Tibial nerve (tissue), 4 donors: ENCODE results near the gene EXOC6B. TPM values are rescaled to one million over a fixed set of nuclear protein-coding genes. Genes with fewer than 3 reads are reported as not detected.

ENCODE experiments used
- DNase-seq, 2 donors: peaks; one replicate each; pipeline ENCODE4 v3.0.0-alpha.2; 2019; ENCODE audit warnings: low spot score in 2 of 2
- H3K27ac ChIP-seq, 4 donors: fragments of 200-600 bp; sonication (generic) in 3 of 4; one replicate each; pipeline ENCODE4 v1.5.1; 2017 to 2019; ENCODE audit warnings: mild to moderate bottlenecking in 1 of 4
- H3K27me3 ChIP-seq, 2 donors: fragments of 200-600 bp; sonication (generic) in 1 of 2; one replicate each; pipeline versions ENCODE4 v1.5.1 to v1.6.0; 2017 to 2019
- H3K36me3 ChIP-seq, 3 donors: fragments of 200-600 bp; sonication (generic); one replicate each; pipeline ENCODE4 v1.5.1; 2018 to 2019
- H3K4me1 ChIP-seq, 4 donors: fragments of 200-600 bp; sonication (generic) in 3 of 4; one replicate each; pipeline ENCODE4 v1.5.1; 2017 to 2019
- H3K4me3 ChIP-seq, 4 donors: fragments of 200-600 bp; sonication (generic) in 3 of 4; one replicate each; pipeline ENCODE4 v1.5.1; 2017 to 2019; ENCODE audit warnings: mild to moderate bottlenecking in 1 of 4, moderate library complexity in 1 of 4
- H3K9me3 ChIP-seq, 4 donors: fragments of 200-600 bp; sonication (generic) in 3 of 4; one replicate each; pipeline ENCODE4 v1.5.1; 2017 to 2019
- CTCF ChIP-seq, 5 experiments: fragments of 200-600 bp in 3 of 5; fragments of 450-650 bp in 2 of 5; sonication (generic) in 3 of 5; IDR thresholded peaks; one replicate each; pipeline ENCODE4 v1.5.1; 2016 to 2019; ENCODE audit warnings: antibody characterized with exemption in 5 of 5, mild to moderate bottlenecking in 3 of 5, moderate library complexity in 2 of 5
- EP300 ChIP-seq, 2 donors: sonication (generic); formaldehyde crosslinking; IDR thresholded peaks; one replicate each; pipeline ENCODE4 v1.6.1; 2017; ENCODE audit warnings: antibody characterized with exemption in 2 of 2, mild to moderate bottlenecking in 1 of 2
- POLR2A ChIP-seq, 2 donors: fragments of 450-650 bp; IDR thresholded peaks; one replicate each; pipeline ENCODE4 v1.6.1; 2017; ENCODE audit warnings: antibody characterized with exemption in 2 of 2, mild to moderate bottlenecking in 2 of 2, moderate library complexity in 2 of 2
- WGBS, 2 donors: methylation state at CpG; one replicate each; pipeline ENCODE4 v1.1.5; 2018; 5-methylcytosine and 5-hydroxymethylcytosine counted together
- total RNA-seq, 4 donors: library from RNA; depleted of rRNA; stranded (reverse); fragments of >200 nt; gene quantifications; one replicate each; pipeline ENCODE4 v1.1.0, GENCODE V29; 2016

EXOC6B gene
- total RNA-seq, 4 donors from 2014 or later, result 22.1 to 41.1 (median 30.3) TPM

GRCh38 chr2:72527424-72527823 is 298.4 kb downstream of the EXOC6B start:
- peaks cover 0 to 7% (median 0%) of the 10 kb centered on the region in 4 donors for H3K4me1 ChIP-seq
- H3K27me3 ChIP-seq, result no peaks in the 10 kb centered on the region
- H3K36me3 ChIP-seq, result no peaks in the 10 kb centered on the region
- no peaks in the 10 kb centered on the region for H3K9me3 ChIP-seq
- DNase-seq, result no peak
- TF ChIP-seq CTCF (IDR thresholded peaks at IDR 0.05) (no peak), EP300 (IDR thresholded peaks at IDR 0.05) (no peak)
- H3K27ac ChIP-seq, result no peak overlapping the region
- WGBS, 2 donors, result 89 to 97% methylated on average over 1 of the region's 1 CpG
- no peak overlapping the region for H3K4me3 ChIP-seq

GRCh38 chr2:72526623-72527022 is 299.2 kb downstream of the EXOC6B start:
- H3K4me1 ChIP-seq, result peaks cover 0 to 1% (median 0%) of the 10 kb centered on the region in 4 donors
- DNase-seq, result no peak
- no peak for TF ChIP-seq POLR2A (IDR thresholded peaks at IDR 0.05)
- no peak for TF ChIP-seq CTCF (IDR thresholded peaks at IDR 0.05)
- TF ChIP-seq EP300 (IDR thresholded peaks at IDR 0.05), result no peak
- H3K27ac ChIP-seq, result no peak overlapping the region
- H3K4me3 ChIP-seq, result no peak overlapping the region
- no peaks in the 10 kb centered on the region for H3K9me3 ChIP-seq
- H3K27me3 ChIP-seq, result no peaks in the 10 kb centered on the region
- no peaks in the 10 kb centered on the region for H3K36me3 ChIP-seq
- WGBS, 2 donors, result 90 to 92% methylated on average over 1 of the region's 1 CpG

GRCh38 chr2:72524071-72524470 is 301.8 kb downstream of the EXOC6B start:
- TF ChIP-seq EP300 (IDR thresholded peaks at IDR 0.05), result no peak
- TF ChIP-seq CTCF (IDR thresholded peaks at IDR 0.05), result no peak
- TF ChIP-seq POLR2A (IDR thresholded peaks at IDR 0.05), result no peak
- WGBS, 2 donors, result 88 to 94% methylated on average over 2 of the region's 2 CpGs
- DNase-seq, result no peak
- Histone ChIP-seq H3K27ac (no peak overlapping the region), H3K36me3 (no peaks in the 10 kb centered on the region), H3K27me3 (no peaks in the 10 kb centered on the region), H3K4me1 (no peaks in the 10 kb centered on the region), H3K9me3 (no peaks in the 10 kb centered on the region), H3K4me3 (no peak overlapping the region)

- TF ChIP-seq EP300 (IDR thresholded peaks at IDR 0.05) (no peak), CTCF (IDR thresholded peaks at IDR 0.05) (no peak), POLR2A (IDR thresholded peaks at IDR 0.05) (no peak)
- DNase-seq, result no peak
- H3K9me3 ChIP-seq, result no peaks in the 10 kb centered on the region
- no peaks in the 10 kb centered on the region for H3K27me3 ChIP-seq
- WGBS, 2 donors, result 83 to 88% methylated on average over 3 of the region's 3 CpGs
- H3K4me1 ChIP-seq, result no peaks in the 10 kb centered on the region
- H3K4me3 ChIP-seq, result no peak overlapping the region
- H3K36me3 ChIP-seq, result no peaks in the 10 kb centered on the region
- no peak overlapping the region for H3K27ac ChIP-seq
Measured at GRCh38 chr2:72515696-72516095, 310.1 kb downstream of the EXOC6B start.

- Histone ChIP-seq H3K36me3 (no peaks in the 10 kb centered on the region), H3K4me1 (no peaks in the 10 kb centered on the region), H3K9me3 (no peaks in the 10 kb centered on the region), H3K27ac (no peak overlapping the region), H3K27me3 (no peaks in the 10 kb centered on the region), H3K4me3 (no peak overlapping the region)
- TF ChIP-seq POLR2A (IDR thresholded peaks at IDR 0.05) (no peak), CTCF (IDR thresholded peaks at IDR 0.05) (no peak), EP300 (IDR thresholded peaks at IDR 0.05) (no peak)
- no peak for DNase-seq
- 72 to 74% methylated on average over 3 of the region's 3 CpGs for WGBS, 2 donors
Measured at GRCh38 chr2:72513011-72513410, 312.8 kb downstream of the EXOC6B start.
